EH (cell line): ENCODE data around the gene PICK1.
"Not testable (repeated sequence)": the region's sequence is repeated elsewhere in the genome, so short reads cannot be mapped to it uniquely, and the experiment has no call there.

Source experiments
- DNase-seq: peaks from one replicate; pipeline ENCODE4 v3.0.0-alpha.2; 2015; ENCODE audit warnings: low read depth

PICK1 gene

DNA sequence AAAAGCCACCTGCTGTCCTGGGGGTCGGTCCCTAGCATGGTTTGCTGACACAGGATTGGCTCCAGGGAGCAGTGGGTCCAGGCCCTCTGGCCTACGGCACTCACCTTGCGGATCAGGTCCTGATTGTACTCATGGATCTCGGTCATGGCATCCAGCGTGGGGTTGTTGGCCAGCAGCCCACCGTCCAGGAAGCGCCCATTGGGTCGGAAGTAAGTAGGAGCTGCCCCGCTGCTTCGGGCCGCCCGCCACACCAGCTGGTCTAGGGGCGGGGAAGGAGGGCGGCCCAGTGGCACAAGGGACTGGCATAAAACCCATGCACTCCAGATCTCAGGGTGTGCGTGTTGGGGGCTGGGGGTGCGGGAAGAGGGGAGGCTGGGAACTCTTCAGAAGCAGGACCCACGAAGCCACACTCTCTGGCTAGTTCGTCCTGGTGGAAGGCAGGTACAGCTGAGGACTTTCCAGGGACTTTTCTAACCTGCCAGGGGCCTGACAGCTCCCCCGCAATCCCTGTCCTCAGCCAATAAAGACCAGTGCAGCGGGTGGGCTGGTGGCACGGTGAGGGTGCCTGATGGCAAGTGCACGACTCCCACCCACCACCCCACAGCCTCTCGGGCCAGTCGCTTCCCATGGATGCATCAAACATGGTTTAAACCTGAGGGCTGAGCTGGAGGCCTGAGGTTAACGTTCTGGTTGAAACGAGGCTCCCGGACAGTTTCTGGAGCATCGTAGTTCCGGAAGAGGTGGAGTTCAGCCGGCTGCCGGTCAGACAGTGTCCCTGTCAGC, 58.4 kb downstream of the PICK1 start:
- no peak for DNase-seq

DNA sequence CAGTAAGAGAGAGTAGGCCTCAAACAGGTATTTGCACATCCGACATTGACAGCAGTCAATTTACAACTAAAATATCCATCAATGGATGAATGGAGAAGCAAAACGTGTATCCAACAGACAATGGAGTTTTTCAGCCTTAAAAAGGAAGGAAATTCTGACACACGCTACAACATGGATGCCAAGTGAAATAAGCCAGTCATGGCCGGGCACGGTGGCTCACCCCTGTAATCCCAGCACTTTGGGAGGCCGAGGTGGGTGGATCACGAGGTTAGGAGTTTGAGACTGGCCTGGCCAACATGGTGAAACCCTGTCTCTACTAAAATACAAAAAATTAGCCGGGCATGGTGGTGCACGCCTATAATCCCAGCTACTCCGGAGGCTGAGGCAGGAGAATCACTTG, 60.4 kb downstream of the PICK1 start:
- DNase-seq = not testable (repeated sequence)

DNA sequence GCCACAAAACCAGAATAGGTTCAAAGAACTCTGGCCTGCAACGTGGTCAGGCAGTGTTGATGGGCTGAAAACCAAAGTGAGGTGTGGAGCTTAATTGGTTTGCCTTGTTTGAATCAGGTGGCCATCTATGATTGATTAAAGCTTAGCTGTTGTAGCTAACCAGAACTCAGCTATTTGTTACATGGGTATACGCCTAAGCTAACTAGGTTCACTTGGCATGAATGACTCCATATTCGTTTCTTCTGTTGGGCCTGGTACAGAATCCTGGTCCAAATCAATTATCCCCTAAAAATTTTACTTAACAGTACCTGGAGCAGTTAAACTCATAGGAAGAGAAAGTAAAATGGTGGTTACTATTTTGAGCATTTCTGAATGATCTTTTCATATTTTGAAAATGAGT, 61.0 kb downstream of the PICK1 start:
- DNase-seq = no peak

DNA sequence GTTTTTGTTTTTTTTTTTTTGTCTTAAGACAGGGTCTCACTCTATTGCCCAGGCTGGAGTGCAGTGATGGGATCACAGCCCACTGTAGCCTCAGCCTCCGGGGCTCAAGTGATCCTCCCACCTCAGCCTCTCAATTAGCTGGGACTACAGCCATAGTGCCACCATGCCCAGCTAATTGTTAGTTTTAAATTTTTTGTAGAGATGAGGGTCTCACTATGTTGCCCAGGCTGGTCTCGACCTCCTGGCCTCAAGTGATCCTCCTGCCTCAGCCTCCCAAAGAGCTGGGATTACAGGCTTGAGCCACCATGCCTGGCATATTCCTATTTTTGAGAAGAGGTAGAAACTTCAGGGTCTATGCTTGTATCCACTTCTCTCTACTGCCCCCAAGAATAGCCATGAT, 61.5 kb downstream of the PICK1 start:
- not testable (repeated sequence) for DNase-seq

DNA sequence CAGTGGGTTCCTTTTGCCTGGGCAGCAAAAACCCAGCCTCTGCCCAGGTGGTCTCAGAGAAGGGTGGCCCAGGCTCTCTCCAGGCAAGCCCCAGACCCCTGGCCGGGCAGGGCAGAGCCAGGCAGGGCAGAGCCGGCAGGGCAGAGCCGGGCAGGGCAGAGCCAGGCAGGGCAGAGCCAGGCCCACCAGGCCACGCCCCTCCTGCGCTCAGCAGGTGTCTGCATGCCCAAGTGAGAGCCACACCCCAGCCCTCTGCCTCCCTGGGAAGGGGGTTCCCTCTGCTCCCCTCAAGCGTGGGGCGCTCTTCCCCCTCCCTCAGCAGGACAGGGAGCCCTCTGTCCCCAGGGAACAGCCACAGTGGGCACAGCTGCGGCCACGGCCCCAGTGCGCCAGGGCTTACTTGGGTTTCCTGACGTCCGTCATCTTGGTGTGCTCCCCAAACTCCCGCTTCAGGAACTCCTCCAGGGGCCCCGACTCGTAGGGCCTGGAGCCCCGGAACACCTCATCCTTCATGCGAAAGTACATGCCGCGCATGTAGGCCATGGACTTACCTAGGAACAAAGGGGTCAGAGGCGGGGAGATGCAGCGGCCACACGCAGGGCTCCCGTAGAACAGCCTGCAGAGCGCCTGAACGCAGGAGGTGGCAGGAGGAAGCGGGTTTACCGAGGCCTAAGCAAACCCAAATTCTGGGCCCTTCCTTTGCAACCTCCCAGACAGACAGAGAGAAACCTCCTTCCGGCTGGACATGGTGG, 63.3 kb downstream of the PICK1 start:
- DNase-seq = no peak

DNA sequence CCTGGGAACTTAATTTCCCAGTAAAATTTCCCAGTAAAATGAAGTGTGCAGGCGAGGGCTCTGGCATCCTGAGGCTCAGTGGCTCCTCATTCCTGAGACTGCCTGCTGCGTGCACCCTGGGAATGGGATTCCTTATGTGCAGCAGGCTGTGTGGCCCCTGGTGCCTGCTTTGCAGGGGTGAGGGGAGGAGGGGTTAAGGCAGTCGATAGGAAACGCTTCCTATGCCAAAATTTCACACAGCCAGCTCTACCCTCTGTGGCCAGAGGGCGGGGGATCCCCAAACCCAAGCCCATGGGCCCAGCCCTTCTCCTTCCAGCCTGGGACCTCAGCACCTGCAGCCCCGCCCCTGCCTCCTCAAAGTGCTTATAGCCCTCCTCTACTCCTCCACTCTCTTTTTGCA, 65.4 kb downstream of the PICK1 start:
- DNase-seq = no peak

DNA sequence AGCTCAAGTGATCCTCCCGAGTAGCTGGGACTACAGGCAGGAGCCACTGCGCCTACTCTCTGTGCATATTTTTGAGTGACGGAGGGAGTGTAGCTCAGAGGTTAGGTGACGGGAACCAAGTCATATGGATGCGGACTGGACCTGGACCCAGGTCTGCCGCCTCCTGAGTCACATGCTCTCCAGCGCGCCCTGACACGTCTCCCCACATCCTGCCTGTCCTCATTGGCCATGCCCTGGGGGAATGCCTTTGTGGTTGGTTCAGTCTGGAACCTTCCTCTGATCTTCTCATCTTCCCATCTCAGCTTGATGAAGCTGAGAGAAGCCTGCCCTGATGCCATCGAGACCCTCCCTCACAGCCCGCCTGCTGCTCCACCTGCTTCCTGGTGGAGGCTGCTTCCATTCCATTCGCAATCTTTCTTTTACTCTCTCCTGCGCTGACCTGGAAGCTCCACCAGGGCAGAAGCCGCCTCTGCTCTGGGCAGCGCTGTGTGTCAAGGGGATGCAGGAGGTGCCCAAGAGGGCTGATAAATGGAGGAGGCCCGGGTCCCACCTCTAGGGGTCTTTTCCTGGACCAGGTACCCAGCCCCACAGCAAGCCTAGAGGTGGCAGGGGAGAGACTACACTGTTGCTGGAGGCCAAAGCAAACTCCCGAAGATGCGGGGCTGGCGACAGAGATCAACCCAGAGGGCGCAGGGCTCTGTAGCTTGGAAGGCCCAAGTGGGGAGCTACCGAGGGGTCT, 67.2 kb downstream of the PICK1 start:
- DNase-seq = peak; percentile 19

DNA sequence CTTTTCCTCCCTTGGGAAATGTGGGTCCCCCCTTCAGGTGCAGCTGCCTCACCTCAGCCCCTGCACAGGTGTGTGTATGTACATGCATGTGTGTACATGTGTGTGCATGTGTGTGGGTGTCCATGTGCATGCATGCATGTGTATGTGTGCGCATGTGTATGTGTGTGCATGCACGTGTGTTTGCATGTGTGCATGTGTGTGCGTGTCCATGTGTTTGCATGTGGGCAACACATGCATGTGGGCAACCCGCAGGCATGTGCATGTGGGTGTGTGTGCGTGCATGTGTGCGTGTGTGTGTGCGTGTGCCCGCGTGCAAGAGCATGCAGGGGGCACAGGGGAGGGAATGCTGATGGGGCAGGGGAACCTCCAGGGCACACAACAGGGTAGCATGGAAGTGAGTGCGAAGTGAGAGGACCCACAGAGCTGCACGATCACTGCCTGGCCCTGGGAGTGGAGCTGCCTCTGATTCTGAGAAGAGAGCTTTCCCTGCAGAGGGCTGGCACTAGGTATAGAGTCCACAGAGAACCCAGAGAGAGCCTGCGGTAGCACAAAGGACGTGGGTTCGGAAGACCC, 67.9 kb downstream of the PICK1 start:
- no peak for DNase-seq
